ENCODE data around the gene NUP107.

NUP107 gene

DNA sequence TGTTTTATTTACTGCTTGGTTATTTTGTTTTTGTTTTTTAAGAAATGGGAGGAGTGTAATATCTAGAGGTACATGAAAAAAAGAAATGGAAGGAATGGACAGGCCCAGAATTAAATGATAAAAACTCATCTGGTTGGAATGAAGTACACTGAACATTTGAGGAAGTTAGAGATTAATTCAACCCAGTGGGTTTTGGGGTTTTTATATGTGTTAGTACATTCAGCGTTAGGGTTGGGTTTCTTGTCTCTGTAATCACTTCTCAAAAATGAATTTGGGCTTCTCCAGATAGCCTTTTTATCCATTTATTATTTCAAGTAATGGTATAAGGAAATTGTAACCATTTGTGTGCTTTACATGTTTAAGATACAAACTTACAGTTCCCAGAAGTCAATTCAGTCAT lies 19.5 kb upstream of the NUP107 start:
- TF ChIP-seq, protein P1, sequence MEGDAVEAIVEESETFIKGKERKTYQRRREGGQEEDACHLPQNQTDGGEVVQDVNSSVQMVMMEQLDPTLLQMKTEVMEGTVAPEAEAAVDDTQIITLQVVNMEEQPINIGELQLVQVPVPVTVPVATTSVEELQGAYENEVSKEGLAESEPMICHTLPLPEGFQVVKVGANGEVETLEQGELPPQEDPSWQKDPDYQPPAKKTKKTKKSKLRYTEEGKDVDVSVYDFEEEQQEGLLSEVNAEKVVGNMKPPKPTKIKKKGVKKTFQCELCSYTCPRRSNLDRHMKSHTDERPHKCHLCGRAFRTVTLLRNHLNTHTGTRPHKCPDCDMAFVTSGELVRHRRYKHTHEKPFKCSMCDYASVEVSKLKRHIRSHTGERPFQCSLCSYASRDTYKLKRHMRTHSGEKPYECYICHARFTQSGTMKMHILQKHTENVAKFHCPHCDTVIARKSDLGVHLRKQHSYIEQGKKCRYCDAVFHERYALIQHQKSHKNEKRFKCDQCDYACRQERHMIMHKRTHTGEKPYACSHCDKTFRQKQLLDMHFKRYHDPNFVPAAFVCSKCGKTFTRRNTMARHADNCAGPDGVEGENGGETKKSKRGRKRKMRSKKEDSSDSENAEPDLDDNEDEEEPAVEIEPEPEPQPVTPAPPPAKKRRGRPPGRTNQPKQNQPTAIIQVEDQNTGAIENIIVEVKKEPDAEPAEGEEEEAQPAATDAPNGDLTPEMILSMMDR (IDR thresholded peaks at IDR 0.05): no peak
- Histone ChIP-seq H3K27ac (no peak overlapping the region), H3K9me3 (no peaks in the 10 kb centered on the region), H3K27me3 (no peaks in the 10 kb centered on the region), H3K4me3 (no peak overlapping the region), H3K4me1 (peaks cover 0 to 17% (median 3%) of the 10 kb centered on the region in 4 donors), H3K36me3 (peaks cover 0 to 7% (median 6%) of the 10 kb centered on the region in 3 donors)
- no peak for DNase-seq
- intact Hi-C loops (cut with DNase I; ENCODE audit: low total_unique reads): no loop called here

DNA sequence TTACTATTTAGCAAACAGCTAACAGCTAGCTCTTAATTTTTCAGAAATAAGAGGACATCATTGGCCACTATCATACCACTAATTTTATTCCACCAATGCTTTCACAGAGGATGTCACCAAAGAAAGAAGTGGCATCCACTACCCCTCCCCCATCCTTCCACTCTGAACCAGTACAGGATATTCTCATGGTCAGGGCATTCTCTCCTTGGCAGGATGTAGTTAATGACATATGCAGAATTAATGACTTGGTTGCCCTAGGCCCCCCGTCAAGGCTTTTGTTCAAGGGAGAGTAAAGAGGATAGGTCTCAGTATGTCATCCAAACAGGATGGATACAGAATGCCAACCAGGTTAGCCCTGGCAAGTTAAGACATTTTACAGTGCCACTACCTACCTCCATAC lies 18.9 kb upstream of the NUP107 start:
- TF ChIP-seq, protein P1 (IDR thresholded peaks at IDR 0.05): no peak
- no peaks in the 10 kb centered on the region for H3K9me3 ChIP-seq
- DNase-seq: no peak
- no peak overlapping the region for H3K4me3 ChIP-seq
- H3K36me3 ChIP-seq: peaks cover 0 to 7% (median 3%) of the 10 kb centered on the region in 3 donors
- no peak overlapping the region for H3K27ac ChIP-seq
- intact Hi-C loops (cut with DNase I; ENCODE audit: low total_unique reads): no loop called here
- H3K27me3 ChIP-seq: no peaks in the 10 kb centered on the region
- H3K4me1 ChIP-seq: peaks cover 0 to 17% (median 3%) of the 10 kb centered on the region in 4 donors

DNA sequence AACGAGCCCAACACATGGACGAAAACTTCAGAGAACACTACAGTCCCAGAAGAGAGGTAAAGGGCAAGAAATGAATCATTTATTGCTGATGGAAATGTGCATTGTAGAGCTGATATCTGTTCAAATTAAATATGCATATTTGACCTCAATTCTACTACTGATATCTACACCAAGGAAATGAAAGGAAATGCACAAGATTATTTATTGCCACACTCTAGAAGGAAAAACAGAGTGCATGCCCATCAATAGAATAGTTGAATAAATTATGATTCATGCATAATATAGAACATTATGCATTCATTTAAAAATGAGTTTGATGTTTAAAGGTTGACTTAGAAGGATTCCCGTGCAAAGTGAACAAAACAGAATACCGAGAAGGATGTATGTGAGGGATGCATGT lies 15.6 kb upstream of the NUP107 start:
- Histone ChIP-seq H3K27me3 (no peaks in the 10 kb centered on the region), H3K4me1 (peaks cover 0 to 5% (median under 1%) of the 10 kb centered on the region in 4 donors), H3K4me3 (no peak overlapping the region), H3K27ac (no peak overlapping the region), H3K9me3 (no peaks in the 10 kb centered on the region), H3K36me3 (no peaks in the 10 kb centered on the region)
- intact Hi-C loops (cut with DNase I; ENCODE audit: low total_unique reads): no loop called here
- TF ChIP-seq, protein P1 (IDR thresholded peaks at IDR 0.05): no peak
- no peak for DNase-seq

DNA sequence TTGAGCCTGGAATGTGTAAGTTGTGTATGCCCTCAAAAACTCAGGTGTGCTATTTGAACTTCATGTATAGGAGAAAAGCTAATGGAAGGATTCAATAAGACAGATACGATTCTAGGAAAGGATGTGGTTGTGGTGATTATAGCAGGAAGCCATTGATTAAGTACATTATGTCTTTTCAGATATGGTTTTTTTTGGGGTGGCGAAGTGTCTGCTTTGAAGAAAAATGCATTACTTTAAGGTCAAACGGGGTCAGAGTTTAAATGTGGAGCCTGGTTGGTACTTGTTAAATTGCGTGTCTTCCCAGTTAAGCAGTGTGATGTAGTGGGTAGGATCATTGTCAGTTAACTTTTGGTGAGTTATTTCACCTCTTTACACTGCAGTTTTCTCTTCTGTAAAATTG lies 13.0 kb upstream of the NUP107 start:
- intact Hi-C loops (cut with DNase I; ENCODE audit: low total_unique reads): no loop called here
- no peak overlapping the region for H3K27ac ChIP-seq
- no peak for DNase-seq
- TF ChIP-seq, protein P1 (IDR thresholded peaks at IDR 0.05): no peak
- no peaks in the 10 kb centered on the region for H3K9me3 ChIP-seq
- H3K27me3 ChIP-seq: no peaks in the 10 kb centered on the region
- H3K4me1 ChIP-seq: no peaks in the 10 kb centered on the region
- no peak overlapping the region for H3K4me3 ChIP-seq
- no peaks in the 10 kb centered on the region for H3K36me3 ChIP-seq

DNA sequence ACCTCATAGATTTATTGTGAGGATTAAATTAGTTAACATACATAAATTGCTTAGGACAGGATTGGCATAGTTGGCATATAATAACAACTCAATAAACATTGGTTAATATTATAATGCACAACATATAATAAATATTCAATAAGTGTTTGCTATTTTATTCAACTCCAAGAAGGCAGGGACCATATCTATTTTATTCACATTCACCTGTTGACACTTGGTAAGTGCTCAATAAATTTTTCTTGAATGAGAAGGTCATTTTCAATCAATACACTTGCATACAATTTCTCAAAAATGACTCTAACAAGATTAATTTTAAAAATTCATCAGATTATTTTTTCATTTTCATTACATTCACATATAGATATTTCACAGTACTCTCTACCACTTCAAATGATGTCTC lies 12.4 kb upstream of the NUP107 start:
- DNase-seq: no peak
- H3K27ac ChIP-seq: no peak overlapping the region
- no peaks in the 10 kb centered on the region for H3K4me1 ChIP-seq
- H3K9me3 ChIP-seq: no peaks in the 10 kb centered on the region
- no peak overlapping the region for H3K4me3 ChIP-seq
- intact Hi-C loops (cut with DNase I; ENCODE audit: low total_unique reads): no loop called here
- TF ChIP-seq, protein P1 (IDR thresholded peaks at IDR 0.05): no peak
- no peaks in the 10 kb centered on the region for H3K36me3 ChIP-seq
- H3K27me3 ChIP-seq: no peaks in the 10 kb centered on the region
